Stimulated activated CD8-positive, alpha-beta memory T cell treated with anti-CD3 and anti-CD28 coated beads, Interleukin-12 subunit alpha, Interleukin-12 subunit beta, amount 100 ng/mL, for 24 hours (primary cell): ENCODE results near the gene SFT2D3.

ENCODE experiments used
- DNase-seq: peaks from one replicate; pipeline ENCODE4 v3.0.0-alpha.2; 2020; ENCODE audit errors: extremely low read depth

The SFT2D3 gene

DNA sequence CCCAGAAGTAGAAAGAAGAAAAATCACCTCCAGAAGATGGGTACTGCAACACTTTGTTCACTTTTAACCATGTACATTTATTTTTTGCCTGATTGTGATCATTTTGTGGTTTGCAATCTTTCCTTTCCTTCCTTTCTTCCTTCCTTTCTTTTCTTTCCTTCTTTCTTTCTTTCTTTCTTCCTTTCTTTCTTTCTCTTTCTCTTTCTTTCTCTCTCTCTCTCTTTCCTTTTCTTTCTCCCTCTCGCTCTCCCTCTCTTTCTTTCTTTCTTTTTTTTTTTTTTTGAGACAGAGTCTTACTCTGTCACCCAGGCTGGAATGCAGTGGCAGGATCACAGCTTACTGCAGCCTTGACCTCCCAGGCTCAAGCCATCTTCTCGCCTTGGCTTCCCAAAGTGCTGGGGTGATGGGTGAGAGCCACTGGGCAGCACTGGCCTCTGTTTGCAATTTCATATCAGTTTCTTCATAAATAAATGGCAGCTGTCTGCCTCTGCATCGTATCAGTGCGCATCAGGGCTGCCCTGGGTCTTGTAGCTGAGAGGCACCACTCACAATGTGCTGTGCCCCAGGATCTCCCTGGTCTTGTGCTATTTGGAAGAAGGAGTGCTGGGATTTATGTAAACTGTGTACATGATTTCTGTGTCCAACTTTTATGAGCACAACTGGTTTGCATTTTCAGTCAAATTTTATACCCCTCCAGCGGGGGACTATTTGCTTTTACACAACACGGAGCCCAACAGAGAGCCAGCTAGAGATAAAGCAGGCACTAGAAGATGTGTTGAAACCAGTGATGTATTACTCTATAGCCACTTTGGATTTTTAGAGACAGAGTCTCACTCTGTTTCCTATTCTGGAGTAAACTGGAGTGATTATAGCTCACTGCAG is 19.1 kb upstream of the SFT2D3 start:
- DNase-seq, result no peak

DNA sequence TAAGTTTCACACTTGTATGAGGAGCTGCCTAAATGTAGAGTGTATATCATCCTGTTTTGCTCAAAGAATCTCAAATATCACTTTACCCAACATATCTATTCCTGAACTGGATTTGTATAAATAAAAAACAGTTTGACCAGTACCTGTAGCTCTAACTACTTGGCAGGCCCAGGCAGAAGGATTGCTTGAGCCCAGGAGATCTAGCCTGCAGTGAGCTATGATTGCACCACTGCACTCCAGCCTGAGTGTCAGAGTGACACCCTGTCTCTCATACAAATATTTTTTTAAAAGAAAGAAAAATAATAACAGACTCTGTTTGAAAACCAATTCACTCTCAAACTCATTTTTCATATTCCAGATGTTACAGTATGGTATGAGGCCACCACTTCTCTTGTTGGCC is 18.2 kb upstream of the SFT2D3 start:
- DNase-seq, result no peak

- DNase-seq, result no peak
These were observed 17.5 kb upstream of the SFT2D3 start for GRCh38 chr2:127683757-127684156.

GRCh38 chr2:127685410-127686080 is 15.8 kb upstream of the SFT2D3 start:
- DNase-seq, result no peak

DNA sequence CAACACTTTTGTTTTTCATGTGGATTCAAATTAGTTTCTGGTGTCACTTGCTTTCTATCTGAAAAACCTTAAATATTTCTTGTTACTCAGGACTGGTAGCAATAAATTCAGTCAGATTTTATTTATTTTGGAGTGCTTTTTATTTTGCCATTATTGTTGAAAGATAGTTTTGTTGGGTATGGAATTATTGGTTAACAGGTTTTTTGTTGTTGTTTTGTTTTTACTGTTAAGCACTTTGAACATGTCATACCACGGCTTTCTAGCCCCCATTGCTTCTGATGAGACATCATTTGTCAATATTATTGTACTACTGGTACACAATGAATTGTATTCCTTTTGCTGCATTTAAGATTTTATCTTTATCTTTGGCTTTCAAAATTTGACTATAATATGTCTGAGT is 12.9 kb upstream of the SFT2D3 start:
- DNase-seq, result no peak

GRCh38 chr2:127690696-127691095 is 10.6 kb upstream of the SFT2D3 start:
- DNase-seq, result no peak

DNA sequence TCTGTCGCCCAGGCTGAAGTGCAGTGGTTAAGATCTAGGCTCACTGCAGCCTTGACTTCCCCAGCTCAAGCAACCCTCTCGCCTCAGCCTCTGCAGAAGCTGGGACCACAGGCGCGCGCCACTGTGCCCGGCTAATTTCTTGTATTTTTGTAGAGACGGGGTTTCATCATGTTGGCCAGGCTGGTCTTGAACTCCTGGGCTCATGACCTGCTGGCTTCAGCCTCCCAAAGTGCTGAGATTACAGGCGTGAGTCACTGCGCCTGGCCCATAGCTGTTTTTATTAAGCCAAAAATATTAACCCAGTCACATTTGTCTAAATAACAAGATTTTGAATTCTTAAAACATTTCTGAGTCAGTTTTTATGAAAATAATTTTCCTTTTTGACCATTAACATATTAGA is 6.3 kb upstream of the SFT2D3 start:
- no peak for DNase-seq

DNA sequence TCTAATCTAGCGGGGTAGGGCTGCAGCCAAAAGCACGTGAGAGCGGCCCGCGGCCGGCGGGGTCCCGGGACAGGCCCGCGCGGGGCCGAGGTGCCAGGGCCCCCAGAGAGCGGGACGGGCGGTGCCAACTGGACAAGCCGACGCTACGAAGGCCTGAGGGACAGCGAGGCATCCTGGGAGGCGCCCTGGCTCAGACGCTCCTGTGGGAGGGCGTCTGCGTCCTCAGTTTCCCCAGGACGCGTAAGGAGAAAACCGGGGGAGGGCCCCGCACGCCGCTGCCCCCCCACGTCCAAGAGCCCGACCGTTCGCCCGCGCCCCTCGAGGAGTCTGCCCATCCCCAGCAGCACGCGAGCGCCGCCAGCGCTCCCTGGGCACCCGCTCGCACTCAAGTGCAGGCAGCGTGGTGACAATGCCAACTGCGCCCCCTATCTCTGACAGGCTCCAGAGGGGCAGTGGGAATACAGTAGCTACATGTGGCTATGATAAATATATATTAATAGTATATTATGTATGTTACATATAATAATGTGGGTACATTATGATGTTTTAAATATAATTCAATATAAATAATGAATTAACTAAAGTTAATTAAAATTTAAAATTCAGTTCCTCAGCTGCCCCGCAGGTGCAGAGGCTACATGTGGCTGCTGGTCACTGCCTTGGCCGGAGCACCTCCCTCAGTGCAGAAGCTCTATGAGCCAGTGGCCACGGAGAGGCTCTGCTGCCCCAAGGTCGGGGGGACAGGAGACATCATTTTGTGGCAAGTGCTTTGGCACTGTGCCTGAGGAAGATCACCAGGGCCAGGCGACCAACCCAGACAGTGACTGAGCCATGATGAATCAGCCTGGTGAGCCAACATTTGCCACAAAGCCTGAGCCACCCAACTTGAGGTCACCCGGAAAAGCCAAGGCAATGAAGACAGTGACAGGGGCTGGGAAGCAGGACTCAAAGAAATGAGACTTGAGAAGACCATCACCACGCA is 5.5 kb upstream of the SFT2D3 start:
- DNase-seq, result no peak

DNA sequence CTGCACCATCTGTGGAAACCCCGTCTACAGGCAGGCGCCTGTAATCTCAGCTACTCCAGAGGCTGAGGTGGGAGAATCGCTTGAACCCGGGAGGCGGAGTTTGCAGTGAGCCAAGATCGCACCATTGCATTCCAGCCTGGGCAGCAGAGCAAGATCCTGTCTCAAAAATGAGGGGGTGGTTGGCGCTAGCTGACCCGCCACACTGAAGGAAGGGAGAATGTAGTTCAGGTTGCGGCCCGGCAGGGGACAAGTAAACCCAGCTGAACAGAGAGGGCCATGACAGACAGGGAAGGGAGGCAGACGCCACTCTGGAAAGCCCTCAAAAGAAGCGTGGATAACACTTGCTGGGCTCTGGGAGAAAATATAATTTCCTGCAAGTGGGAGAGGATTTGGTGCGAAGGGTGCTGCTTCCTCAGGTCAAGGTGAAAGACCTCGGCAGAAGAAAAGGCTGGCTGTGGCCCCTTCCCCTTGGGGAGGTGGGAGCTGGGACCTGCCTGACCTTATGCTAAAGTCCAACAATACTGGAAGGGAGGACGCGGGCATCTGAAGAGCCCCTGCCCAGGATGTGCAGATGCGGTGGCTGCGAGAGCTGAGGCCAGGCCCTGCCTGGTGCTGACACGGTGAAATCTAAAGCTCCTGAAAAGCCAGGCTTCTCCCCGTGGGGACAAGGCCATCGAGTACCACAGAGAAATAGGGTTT is 3.7 kb upstream of the SFT2D3 start:
- DNase-seq, result no peak

- DNase-seq, result no peak
These were observed 2.5 kb upstream of the SFT2D3 start for GRCh38 chr2:127698553-127699355.

DNA sequence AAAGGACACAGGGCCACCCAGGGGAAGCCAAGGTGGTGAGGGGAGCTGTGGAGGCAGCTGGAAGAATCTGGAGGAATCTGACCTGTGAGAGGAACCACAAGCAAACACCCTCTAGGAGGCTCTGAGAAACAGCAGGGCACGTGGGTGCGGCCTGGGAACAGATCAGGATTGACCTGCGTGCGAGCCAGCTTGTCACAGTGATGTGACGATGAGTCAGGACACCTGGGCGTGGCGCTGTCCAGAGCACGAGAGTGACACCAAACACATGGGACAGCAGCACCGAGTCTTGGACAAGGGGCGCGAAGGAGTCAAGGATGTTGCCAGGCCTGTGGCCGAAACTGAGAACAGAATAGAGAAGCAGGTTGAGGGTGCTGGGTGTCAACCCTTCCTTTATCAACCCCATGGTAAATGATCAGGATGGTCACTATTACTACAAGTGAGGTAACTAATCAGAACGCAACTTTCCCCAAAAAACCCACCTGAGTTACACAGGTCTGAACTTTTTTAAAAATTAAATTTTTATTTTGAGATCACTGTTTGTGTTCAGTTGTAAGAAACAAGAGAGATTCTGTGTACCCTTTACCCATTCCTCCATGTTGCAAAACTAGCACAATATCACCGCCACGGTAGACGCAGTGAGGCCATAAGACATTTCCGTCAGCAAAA is 637 bp upstream of the SFT2D3 start:
- DNase-seq, result no peak

GRCh38 chr2:127701651-127702394 is 526 bp downstream of the SFT2D3 start:
- peak; percentile 59 for DNase-seq

DNA sequence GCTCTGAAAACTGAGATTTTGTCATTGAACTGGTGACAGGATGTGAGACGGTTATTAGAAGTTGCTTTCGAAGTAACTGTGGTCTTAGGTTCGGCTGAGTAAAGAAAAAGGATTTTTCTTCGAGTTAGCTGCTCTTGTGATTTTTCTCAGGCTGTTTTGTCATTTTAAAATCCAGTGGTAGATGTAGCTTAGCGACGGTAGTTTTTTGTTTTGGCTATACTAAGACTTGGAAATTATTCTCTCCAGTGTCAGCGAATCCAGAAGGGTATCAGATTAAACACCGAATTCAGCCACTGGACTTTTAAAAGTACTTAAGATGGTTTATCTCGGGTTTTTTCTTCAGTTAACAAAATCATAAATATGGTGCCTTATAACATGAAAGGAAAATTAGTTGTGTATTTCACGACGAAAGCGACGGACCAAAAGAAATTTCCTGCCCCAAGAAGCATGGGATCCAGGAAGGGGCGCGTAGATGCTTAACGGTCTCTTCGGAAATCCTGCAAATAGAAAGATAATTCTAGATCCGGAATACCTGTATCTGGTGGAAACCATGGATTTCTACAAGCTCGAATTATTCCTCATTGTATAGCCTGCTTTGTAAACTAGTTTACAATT is 1.2 kb downstream of the SFT2D3 start:
- no peak for DNase-seq

DNA sequence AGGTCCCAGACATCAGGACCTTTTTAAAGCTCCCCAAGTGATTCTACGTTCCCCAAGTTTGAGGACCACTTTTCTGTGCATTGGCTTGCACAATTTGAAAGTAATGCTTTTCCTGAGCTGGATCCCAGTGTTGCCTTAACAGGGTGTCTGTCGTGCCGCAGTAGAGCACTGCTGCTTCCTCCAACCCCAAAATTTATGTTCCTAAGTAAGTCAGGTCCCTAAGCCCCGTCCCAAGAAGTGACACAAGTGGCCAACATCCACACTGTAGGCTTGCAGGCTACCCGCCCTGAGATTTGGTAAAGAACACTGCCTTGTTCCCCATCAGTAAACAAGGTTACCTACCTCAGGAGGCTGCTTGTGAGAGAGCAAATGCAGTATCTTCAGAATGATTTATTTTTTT is 2.0 kb downstream of the SFT2D3 start:
- no peak for DNase-seq

GRCh38 chr2:127704641-127705390 is 3.5 kb downstream of the SFT2D3 start:
- DNase-seq, result no peak

- DNase-seq, result no peak
These were observed 4.2 kb downstream of the SFT2D3 start for GRCh38 chr2:127705391-127706065.

DNA sequence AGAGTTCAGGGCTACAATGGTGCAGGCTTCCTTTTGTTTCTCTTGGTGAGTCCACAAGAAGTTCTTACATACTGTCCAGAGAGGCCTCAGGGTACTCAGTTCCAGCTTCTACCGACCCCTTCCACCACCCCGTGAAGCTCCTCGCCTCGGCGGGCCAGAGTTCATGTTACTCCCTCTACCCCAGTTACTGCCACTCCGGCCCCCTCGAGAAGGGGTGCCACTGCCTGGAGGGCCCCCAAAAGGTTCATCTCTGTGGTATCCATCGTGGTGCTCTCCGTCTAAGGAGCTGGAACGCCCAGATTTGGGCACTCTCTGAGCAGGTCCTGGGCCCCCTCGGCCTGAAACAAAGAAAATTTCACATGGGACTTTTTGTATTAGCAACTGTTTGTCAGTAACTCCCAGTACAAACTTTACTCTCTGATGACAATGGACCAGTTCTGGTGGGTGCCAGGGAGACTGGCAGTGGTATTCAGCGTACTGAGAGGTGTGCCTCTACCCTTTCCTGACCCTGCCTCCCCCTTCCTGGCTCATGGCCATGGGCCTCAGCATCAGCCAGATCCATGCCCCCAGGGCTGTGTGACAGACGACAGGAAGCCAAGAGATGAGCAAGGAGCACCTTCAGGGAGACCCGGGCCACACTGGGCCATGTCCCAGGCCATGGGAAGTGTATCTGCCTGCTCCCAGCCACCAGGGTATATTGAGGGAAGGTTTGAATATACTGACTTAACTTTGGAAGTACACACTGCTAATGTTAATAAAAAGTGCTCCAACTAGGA is 5.1 kb downstream of the SFT2D3 start:
- no peak for DNase-seq
